Measurements from ENCODE around the gene DDN. TPM values are rescaled to one million over a fixed set of nuclear protein-coding genes. Genes with fewer than 3 reads are reported as not detected.
A peak's percentile ranks its signal among the peaks of the same experiment; 100 is the strongest.

DDN gene
- total RNA-seq, 1 donor: under 0.01 TPM

DNA sequence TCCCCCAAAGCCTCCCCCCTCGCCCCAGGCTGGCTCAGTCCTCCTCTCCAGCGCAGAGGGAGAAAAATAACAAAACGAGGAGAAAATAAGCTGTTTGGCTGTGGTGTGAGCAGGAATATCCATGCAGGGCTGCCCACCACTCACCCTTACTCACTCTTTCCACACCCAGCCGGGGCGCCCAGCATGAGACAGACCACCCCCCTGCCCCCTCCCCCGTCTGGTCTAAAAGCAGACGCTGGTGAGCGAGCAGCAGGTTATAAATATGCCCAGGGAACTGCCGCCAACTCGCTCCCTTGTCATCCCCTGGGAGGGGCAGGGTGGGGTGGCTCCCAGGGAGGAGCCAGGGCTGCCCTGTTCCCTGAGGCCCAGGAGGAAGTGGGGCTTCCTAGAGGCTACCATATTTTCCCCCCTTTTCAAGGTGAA lies 13.7 kb downstream of the DDN start:
- TF ChIP-seq CTCF (IDR thresholded peaks at IDR 0.05; ENCODE audit: insufficient read depth, low read depth, low read length): no peak
- DNase-seq (ENCODE audit: low read depth): no peak
- no peak overlapping the region for H3K4me3 ChIP-seq (ENCODE audit: low read depth, low read length)

GRCh38 chr12:48982397-48983080 lies 16.6 kb downstream of the DDN start:
- H3K4me3 ChIP-seq (ENCODE audit: low read depth, low read length): no peak overlapping the region
- no peak for DNase-seq (ENCODE audit: low read depth)
- TF ChIP-seq CTCF (IDR thresholded peaks at IDR 0.05; ENCODE audit: insufficient read depth, low read depth, low read length): no peak

DNA sequence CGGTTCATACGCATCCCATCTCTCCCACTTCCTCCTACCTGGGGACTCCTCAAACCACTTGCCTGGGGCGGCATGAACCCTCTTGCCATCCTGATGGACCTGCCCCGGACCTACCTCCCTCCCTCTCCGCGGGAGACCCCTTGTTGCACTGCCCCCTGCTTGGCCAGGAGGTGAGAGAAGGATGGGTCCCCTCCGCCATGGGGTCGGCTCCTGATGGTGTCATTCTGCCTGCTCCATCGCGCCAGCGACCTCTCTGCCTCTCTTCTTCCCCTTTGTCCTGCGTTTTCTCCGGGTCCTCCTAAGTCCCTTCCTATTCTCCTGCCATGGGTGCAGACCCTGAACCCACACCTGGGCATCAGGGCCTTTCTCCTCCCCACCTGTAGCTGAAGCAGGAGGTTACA lies 17.4 kb downstream of the DDN start:
- no peak for DNase-seq (ENCODE audit: low read depth)
- H3K4me3 ChIP-seq (ENCODE audit: low read depth, low read length): no peak overlapping the region

GRCh38 chr12:48980953-48981756 lies 18.0 kb downstream of the DDN start:
- peak overlapping the region; percentile 5 for H3K4me3 ChIP-seq (ENCODE audit: low read depth, low read length)
- DNase-seq (ENCODE audit: low read depth): no peak
- TF ChIP-seq CTCF (IDR thresholded peaks at IDR 0.05; ENCODE audit: insufficient read depth, low read depth, low read length): no peak

More for the DNA sequence above, 17.4 kb downstream of the DDN start:
- no peak for TF ChIP-seq CTCF (IDR thresholded peaks at IDR 0.05; ENCODE audit: insufficient read depth, low read depth, low read length)

- TF ChIP-seq CTCF (IDR thresholded peaks at IDR 0.05; ENCODE audit: insufficient read depth, low read depth, low read length): no peak
- H3K4me3 ChIP-seq (ENCODE audit: low read depth, low read length): no peak overlapping the region
- DNase-seq (ENCODE audit: low read depth): no peak
Measured at GRCh38 chr12:48980389-48980952, 18.7 kb downstream of the DDN start.

- H3K4me3 ChIP-seq (ENCODE audit: low read depth, low read length): peak overlapping the region; percentile 10
- no peak for DNase-seq (ENCODE audit: low read depth)
- no peak for TF ChIP-seq CTCF (IDR thresholded peaks at IDR 0.05; ENCODE audit: insufficient read depth, low read depth, low read length)
Measured at GRCh38 chr12:48979602-48980388, 19.4 kb downstream of the DDN start.

Measured in fibroblast of villous mesenchyme (primary cell).